Mesendoderm (in vitro differentiated cells): ENCODE data around the gene GNAZ. TPM values are rescaled to one million over a fixed set of nuclear protein-coding genes. Genes with fewer than 3 reads are reported as not detected.
"Not testable (repeated sequence)": the region's sequence is repeated elsewhere in the genome, so short reads cannot be mapped to it uniquely, and the experiment has no call there.

Experiments
- DNase-seq: peaks from one replicate; pipeline ENCODE4 v3.0.0; 2013
- H2AK5ac ChIP-seq: 2 replicates; pipeline ENCODE4 v1.6.1; 2013; ENCODE audit warnings: low read length, inconsistent platforms
- H2BK120ac ChIP-seq: 2 replicates; pipeline ENCODE4 v1.6.1; 2013; ENCODE audit warnings: low read depth, mild to moderate bottlenecking, low read length, moderate library complexity, mixed read lengths
- H2BK15ac ChIP-seq: replicated peaks from 2 replicates; pipeline ENCODE4 v1.6.1; 2013; ENCODE audit warnings: low read depth, mild to moderate bottlenecking, moderate library complexity
- H2BK5ac ChIP-seq: 2 replicates; pipeline ENCODE4 v1.6.1; 2013; ENCODE audit warnings: low read length, inconsistent platforms
- H3K18ac ChIP-seq: 2 replicates; pipeline ENCODE4 v1.6.1; 2013; ENCODE audit warnings: mild to moderate bottlenecking, low read length, mixed read lengths
- H3K23ac ChIP-seq: one replicate; pipeline ENCODE4 v1.6.1; 2013; ENCODE audit warnings: low read length
- H3K27ac ChIP-seq: 2 replicates; pipeline ENCODE4 v1.5.1; 2013; ENCODE audit warnings: low read depth, mild to moderate bottlenecking, inconsistent platforms, low read length, moderate library complexity
- H3K27me3 ChIP-seq: 2 replicates; pipeline ENCODE4 v1.6.1; 2013; ENCODE audit warnings: low read length, control low read depth, mild to moderate bottlenecking, inconsistent platforms; ENCODE audit not compliant: insufficient read depth, poor library complexity
- H3K36me3 ChIP-seq: 2 replicates; pipeline ENCODE4 v1.6.1; 2013; ENCODE audit warnings: low read length, inconsistent platforms; ENCODE audit not compliant: control insufficient read depth, insufficient read depth
- H3K4ac ChIP-seq: one replicate; pipeline ENCODE4 v1.6.1; 2013; ENCODE audit warnings: low read depth, mild to moderate bottlenecking, low read length, moderate library complexity
- H3K4me1 ChIP-seq: 2 replicates; pipeline ENCODE4 v1.6.1; 2013; ENCODE audit warnings: low read depth, low read length, inconsistent platforms; ENCODE audit not compliant: control insufficient read depth
- H3K4me2 ChIP-seq: 2 replicates; pipeline ENCODE4 v1.6.1; 2013; ENCODE audit warnings: low read length
- H3K4me3 ChIP-seq: 2 replicates; pipeline ENCODE4 v1.5.1; 2013; ENCODE audit warnings: mild to moderate bottlenecking, low read length
- H3K56ac ChIP-seq: one replicate; pipeline ENCODE4 v1.6.1; 2013; ENCODE audit warnings: low read length
- H3K79me1 ChIP-seq: 2 replicates; pipeline ENCODE4 v1.6.1; 2013; ENCODE audit warnings: low read length, inconsistent platforms
- H3K79me2 ChIP-seq: 2 replicates; pipeline ENCODE4 v1.6.1; 2013; ENCODE audit warnings: mild to moderate bottlenecking, low read length; ENCODE audit not compliant: control insufficient read depth, insufficient read depth
- H3K9ac ChIP-seq: 2 replicates; pipeline ENCODE4 v1.6.1; 2013; ENCODE audit warnings: low read length, inconsistent platforms
- H4K5ac ChIP-seq: one replicate; pipeline ENCODE4 v1.6.1; 2013; ENCODE audit warnings: low read length
- H4K8ac ChIP-seq: one replicate; pipeline ENCODE4 v1.6.1; 2013; ENCODE audit warnings: low read depth, mild to moderate bottlenecking, control low read depth, low read length, moderate library complexity
- WGBS: extraction: QIAGEN DNeasy Blood & Tissue Kit; methylation state at CpG from one replicate; pipeline ENCODE4 v1.1.7; 2013; ENCODE audit warnings: low lambda C conversion rate, missing lambda C conversion rate; ENCODE audit not compliant: insufficient coverage; ENCODE audit errors: extremely low coverage; 5-methylcytosine and 5-hydroxymethylcytosine counted together
- polyA plus RNA-seq, 2 experiments: library from polyadenylated mRNA; stranded (reverse); fragments of 200-250 nt; gene quantifications; one replicate each; pipeline ENCODE4 v1.2.3, GENCODE V29; 2013

Gene GNAZ
- 4.0 TPM for polyA plus RNA-seq (2013, experiment 1 of 2)
- 3.9 TPM for polyA plus RNA-seq (2013, experiment 2 of 2)

DNA sequence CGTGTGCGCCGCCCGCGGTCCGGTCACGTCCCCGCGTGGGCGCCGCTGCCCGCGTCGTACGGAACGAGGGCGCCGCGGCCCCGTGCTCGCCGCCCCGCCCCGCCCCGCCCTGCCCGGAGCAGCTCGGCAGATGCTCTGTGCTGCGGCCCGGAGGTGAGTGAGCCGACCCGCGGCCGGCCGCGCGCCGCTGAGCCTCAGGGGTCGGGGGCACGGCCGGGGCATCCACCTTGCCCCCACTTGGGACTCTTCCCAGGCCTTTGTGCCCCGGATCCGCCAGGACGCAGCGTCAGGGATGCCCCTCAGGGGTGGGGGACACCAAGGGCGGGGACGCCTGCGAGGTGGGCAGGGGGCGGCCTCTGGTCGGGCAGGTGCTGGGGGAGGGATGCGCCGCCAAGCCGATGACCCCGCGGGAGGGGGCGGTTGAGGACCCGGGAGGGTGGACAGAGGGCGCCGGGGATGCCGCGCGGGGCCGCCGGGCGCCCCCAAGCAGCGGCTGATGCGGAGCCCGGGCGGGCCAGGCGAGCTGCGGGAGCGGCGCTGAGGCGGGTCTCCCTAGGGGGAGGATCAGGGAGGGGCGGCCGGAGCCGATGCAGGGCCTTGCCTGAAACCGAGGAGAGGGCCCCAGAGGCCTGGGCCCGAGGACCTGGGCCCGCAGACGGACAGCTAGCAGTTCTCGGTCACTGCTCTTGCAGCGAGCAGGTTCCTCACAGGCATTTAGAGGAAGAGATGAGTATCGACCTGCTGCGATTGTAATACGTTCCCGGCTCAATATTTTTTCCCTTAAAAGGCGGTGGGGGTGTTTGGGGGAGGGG lies at the start of gene GNAZ:
Gene GNAZ (plus strand): TSS at position 102 of the 812 bp plus-strand sequence. CDS start 25,177 bp downstream, outside the sequence.
- Histone ChIP-seq H3K79me2 (no peaks in the 10 kb centered on the region), H2BK15ac (no peak within 1 kb of the TSS), H3K79me1 (peaks cover 2% of the 10 kb centered on the region), H3K4me3 (peak within 1 kb of the TSS; percentile 21), H4K8ac (no peak within 1 kb of the TSS), H3K18ac (peak within 1 kb of the TSS; percentile 22), H2BK5ac (no peak within 1 kb of the TSS), H3K27ac (no peak within 1 kb of the TSS), H3K27me3 (peaks cover 6% of the 10 kb centered on the region), H3K56ac (peak within 1 kb of the TSS; percentile 74), H2AK5ac (no peak within 1 kb of the TSS), H3K23ac (no peak within 1 kb of the TSS), H3K36me3 (no peaks in the 10 kb centered on the region), H2BK120ac (no peak within 1 kb of the TSS), H3K4me1 (no peaks in the 10 kb centered on the region), H3K4me2 (peak within 1 kb of the TSS; percentile 75), H3K9ac (peak within 1 kb of the TSS; percentile 62), H3K4ac (no peak within 1 kb of the TSS), H4K5ac (no peak within 1 kb of the TSS)
- no CpG with 5 or more reads among the region's 87 CpGs for WGBS
- DNase-seq = peak; percentile 30

DNA sequence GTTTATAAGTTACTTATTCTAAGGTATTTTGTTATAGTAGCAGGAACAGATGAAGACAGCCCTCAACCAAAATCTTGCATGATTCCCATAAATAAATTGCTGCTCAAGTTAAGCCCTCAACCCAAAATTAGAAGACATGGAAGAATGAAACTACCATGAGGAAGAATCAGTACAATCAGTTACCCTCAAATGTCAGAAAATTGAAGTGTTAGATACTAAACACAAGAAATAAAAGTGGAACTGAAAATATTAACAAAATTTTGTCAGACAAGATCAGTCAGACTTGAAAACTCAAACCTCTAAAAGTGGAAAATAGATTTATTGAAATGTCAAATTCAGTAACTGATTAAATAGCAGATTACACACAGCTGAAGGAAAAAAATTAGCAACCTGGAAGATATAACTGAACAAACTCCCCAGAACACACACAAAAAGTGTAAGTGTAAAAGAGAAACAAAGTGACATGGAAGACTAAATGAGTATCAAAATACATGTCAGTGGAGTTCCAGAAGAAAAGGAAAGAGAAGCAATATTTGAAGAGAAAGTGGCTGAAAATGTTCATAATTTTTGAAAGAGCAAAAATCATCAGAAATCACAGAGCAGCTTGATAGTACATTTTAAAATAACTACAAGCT lies 49.5 kb upstream of the GNAZ start:
- no peak overlapping the region for H2BK5ac ChIP-seq
- H3K4me3 ChIP-seq = no peak overlapping the region
- no peak overlapping the region for H3K4me2 ChIP-seq
- H3K4me1 ChIP-seq = no peaks in the 10 kb centered on the region
- no peak overlapping the region for H3K27ac ChIP-seq
- no peak overlapping the region for H2AK5ac ChIP-seq
- DNase-seq = no peak
- H3K9ac ChIP-seq = no peak overlapping the region
- H3K4ac ChIP-seq = no peak overlapping the region
- H2BK120ac ChIP-seq = no peak overlapping the region
- H3K36me3 ChIP-seq = no peaks in the 10 kb centered on the region
- no peaks in the 10 kb centered on the region for H3K27me3 ChIP-seq
- no peak overlapping the region for H3K56ac ChIP-seq
- H4K5ac ChIP-seq = no peak overlapping the region
- no peak overlapping the region for H3K23ac ChIP-seq
- no peak overlapping the region for H4K8ac ChIP-seq
- no peaks in the 10 kb centered on the region for H3K79me2 ChIP-seq
- H2BK15ac ChIP-seq = no peak overlapping the region
- H3K79me1 ChIP-seq = no peaks in the 10 kb centered on the region
- H3K18ac ChIP-seq = no peak overlapping the region

GRCh38 chr22:23021660-23022353 lies 48.5 kb upstream of the GNAZ start:
- H4K8ac ChIP-seq, H3K79me2 ChIP-seq, H3K79me1 ChIP-seq, H3K18ac ChIP-seq, H3K9ac ChIP-seq, H3K23ac ChIP-seq, H3K4me1 ChIP-seq, H2AK5ac ChIP-seq, H3K4ac ChIP-seq, H2BK15ac ChIP-seq, H3K4me2 ChIP-seq, H3K56ac ChIP-seq, H3K4me3 ChIP-seq, H2BK120ac ChIP-seq, H3K27me3 ChIP-seq, H4K5ac ChIP-seq, H2BK5ac ChIP-seq, H3K27ac ChIP-seq, DNase-seq, H3K36me3 ChIP-seq: not testable (repeated sequence)
- WGBS = no CpG with 5 or more reads among the region's 3 CpGs

- Histone ChIP-seq H3K23ac (no peak overlapping the region), H3K4ac (no peak overlapping the region), H4K5ac (no peak overlapping the region), H2BK120ac (no peak overlapping the region), H3K4me3 (no peak overlapping the region), H4K8ac (no peak overlapping the region), H3K56ac (no peak overlapping the region), H2BK5ac (no peak overlapping the region), H3K27ac (no peak overlapping the region), H3K36me3 (no peaks in the 10 kb centered on the region), H3K79me1 (no peaks in the 10 kb centered on the region), H3K18ac (no peak overlapping the region), H3K27me3 (no peaks in the 10 kb centered on the region), H2BK15ac (no peak overlapping the region), H3K9ac (no peak overlapping the region), H3K79me2 (no peaks in the 10 kb centered on the region), H3K4me2 (no peak overlapping the region), H3K4me1 (no peaks in the 10 kb centered on the region), H2AK5ac (no peak overlapping the region)
- peak; percentile 31 for DNase-seq
- no CpG with 5 or more reads among the region's 2 CpGs for WGBS
These were observed 47.0 kb upstream of the GNAZ start for GRCh38 chr22:23023294-23023693.

DNA sequence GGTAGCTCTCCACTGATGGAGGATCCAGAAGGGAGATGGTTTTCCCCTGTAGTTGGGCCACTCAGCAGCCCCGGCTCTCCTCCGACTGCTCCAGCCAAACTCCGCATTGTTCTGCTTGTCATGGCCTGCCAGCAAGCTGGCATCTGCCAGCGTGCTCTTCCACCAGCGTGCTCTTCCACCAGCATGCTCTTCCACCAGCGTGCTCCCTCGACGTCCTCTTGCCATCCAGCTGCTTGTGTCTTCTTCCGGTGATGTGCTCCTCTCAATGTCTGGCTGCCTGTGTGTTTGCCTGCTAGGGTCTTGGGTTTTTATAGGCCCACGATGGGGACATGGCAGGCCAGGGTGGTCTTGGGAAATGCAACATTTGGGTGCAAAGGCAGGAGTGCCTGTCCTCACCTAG lies 43.5 kb upstream of the GNAZ start:
- Histone ChIP-seq H3K18ac (no peak overlapping the region), H3K27ac (no peak overlapping the region), H3K79me1 (no peaks in the 10 kb centered on the region), H3K4me2 (no peak overlapping the region), H3K4me1 (peaks cover 2% of the 10 kb centered on the region), H3K23ac (no peak overlapping the region), H2AK5ac (no peak overlapping the region), H3K4ac (no peak overlapping the region), H3K27me3 (no peaks in the 10 kb centered on the region), H3K9ac (no peak overlapping the region), H2BK15ac (no peak overlapping the region), H4K5ac (no peak overlapping the region), H2BK5ac (no peak overlapping the region), H3K79me2 (no peaks in the 10 kb centered on the region), H3K56ac (no peak overlapping the region), H3K4me3 (no peak overlapping the region), H4K8ac (no peak overlapping the region), H2BK120ac (no peak overlapping the region), H3K36me3 (no peaks in the 10 kb centered on the region)
- WGBS = no CpG with 5 or more reads among the region's 10 CpGs
- DNase-seq = no peak
